ENCODE measurements around the gene TTC29. TPM values are rescaled to one million over a fixed set of nuclear protein-coding genes. Genes with fewer than 3 reads are reported as not detected.
"Not testable (repeated sequence)": the region's sequence is repeated elsewhere in the genome, so short reads cannot be mapped to it uniquely, and the experiment has no call there.

TTC29 gene
- total RNA-seq, 1 donor from 2014 or later, result 0.30 TPM

DNA sequence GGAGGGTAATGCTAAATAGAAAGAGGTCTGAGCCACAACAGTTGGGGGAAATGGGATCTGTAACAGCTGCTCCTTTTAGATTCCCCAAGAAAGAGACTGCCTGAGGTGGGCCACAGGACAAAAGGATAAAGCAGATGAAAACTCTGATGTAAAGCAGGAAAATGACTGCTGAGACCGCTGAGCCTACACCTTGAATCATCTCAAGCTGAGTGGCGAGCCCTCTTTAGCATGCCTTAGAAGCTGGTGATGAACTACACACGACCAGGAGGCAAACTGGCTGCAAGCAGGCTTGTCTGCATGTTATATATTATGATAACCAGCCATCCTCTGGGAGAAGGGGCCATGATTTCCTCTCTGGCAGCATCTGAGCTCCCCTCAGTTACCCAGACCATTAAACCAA, 88.4 kb downstream of the TTC29 start:
- no peak for DNase-seq (ENCODE audit: low read depth)

DNA sequence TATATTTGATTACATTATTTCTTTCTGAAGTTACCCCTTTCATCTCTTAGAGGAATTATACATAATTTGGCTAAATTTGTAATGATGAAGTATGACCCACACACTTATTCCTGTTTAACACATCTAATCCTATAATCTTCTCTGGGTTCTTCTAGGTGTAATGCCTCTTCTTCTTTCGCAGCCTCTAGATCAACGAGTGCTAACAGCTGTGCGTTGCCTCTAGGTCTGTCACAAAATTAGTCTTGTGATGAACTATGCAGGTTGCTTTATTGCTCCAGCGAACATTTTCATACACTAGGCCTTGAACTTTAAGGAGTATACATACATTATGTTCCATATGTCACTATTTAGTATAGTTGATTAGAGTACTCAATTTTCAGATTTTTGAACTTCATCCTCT, 89.9 kb downstream of the TTC29 start:
- no peak for DNase-seq (ENCODE audit: low read depth)

DNA sequence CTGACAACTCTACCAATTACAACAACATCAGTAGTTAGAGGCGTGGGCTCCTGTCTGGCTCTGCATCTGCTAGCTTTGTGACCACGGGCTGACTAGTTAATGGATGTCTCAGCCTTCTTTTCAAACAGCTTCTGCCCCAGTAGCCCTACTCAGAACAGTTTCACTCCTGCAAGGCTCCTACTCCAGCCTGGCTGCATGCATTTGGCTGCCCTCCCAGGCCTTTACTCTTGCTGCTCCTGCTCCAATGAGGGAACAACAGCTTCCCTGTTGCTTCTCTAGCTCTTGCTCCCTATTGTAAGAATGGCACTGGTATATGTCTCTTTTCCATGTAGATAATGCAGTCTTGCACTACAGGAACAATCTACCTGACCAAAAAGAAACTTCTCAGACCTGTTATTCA, 93.3 kb downstream of the TTC29 start:
- no peak for DNase-seq (ENCODE audit: low read depth)

DNA sequence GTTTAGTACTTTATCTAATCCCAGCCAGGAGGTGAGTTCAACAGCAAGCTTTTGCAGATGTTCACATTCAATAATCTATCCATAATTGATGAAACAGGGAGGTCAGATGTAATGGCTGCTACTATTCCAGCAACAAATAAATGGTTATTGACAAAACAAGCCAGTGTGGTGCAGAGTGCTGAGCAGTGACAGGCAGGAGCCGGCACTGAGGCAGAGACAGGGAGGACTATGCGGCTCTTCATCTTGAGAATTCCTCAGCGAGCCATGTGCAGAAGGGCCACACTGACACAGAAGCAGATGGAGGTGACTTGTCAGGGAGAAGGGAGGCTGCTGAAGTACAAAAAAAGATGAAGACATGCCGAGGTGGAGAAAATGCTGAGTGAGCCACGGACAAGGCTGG, 98.3 kb downstream of the TTC29 start:
- DNase-seq (ENCODE audit: low read depth), result no peak

DNA sequence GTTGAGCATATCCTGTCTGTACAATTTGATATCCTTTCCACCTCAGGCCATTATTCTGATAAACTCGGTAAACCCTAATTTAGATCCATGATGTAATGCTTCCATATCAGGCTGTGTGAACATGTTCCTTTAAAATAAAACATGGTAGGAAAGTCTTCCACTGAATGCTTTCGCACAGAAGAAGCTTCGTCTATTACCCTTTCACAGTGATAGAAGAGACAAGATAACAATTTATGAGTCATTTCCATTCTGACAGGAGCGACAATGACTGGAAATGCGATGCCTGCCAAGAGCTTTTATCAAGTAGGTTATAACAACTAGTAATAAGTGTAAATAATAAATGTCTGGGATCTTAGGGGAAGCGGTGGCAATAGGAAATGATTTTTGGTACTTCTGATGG, 98.8 kb downstream of the TTC29 start:
- DNase-seq (ENCODE audit: low read depth), result no peak

DNA sequence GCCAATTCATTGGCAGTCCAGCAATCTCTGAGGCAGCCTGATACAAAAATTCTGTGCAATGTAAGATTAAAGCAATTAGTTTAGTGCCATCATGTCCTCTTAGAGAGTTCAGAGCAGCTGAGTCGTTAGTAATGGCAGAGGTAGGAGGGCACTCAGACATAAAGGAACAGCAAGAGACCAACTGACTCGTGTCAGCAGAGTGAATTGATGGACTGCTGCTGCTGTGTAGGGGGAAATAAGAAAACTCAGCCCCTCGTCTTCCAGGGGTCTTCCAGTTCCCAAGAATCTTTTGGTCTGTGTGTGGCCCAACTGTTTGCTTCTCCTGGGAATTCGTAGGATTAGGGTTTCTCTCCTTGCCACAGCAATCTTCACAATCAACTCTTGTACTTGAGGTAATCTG, 100.9 kb downstream of the TTC29 start:
- DNase-seq (ENCODE audit: low read depth), result no peak

DNA sequence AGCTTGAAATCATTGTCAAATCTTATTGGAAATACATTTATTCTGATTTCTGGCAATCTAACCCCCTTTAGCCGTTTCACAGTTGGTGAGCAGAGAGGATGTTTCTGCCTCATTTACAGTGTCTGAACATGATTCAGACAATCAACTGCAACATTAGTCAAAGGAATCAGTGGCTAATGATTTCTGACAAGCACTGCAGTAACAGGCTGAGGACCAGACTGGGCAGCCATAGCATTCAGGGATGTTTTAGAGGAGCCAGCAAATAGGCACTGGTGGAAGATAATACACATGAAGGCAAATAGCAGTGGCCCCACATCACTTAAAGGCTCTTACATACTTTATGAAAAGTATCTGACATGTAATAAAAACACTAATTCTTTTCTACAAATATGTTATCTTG, 102.8 kb downstream of the TTC29 start:
- DNase-seq (ENCODE audit: low read depth), result peak; percentile 6

DNA sequence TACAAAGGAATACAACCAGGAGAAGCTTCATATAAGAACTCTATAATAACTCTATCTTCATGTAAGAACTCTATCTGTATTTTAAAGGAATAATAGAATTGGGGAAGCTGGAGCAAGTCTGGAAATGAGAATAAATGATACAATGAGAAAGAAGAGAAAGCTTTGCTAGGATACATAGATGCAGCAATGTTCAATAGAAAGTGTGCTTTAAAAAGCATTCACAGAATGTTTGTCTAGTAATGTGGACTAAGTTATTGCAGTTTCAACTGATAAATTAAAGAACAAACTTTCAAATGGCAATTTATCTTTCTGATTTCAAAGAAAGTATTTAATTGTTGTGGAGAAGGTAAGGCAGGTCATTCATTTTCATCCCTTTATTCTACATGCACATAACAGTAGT, 104.9 kb downstream of the TTC29 start:
- no peak for DNase-seq (ENCODE audit: low read depth)

DNA sequence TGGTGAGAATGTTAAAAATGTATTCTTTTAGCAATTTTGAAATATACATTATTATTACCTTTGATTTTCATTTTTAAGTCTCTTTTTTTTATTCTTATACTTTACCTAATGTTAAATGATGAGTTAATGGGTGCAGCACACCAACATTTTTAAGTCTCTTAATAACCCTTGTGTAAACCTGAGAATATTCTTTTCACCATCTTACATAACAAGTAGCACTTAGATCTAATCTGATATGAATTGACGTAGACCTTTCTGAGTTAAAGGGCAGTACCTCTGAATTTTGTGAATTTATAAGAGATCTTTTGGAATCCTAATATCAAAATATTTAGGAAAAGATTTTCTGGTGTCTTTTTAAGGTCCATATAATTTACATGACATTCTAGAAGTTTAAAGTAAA, 110.6 kb downstream of the TTC29 start:
- DNase-seq (ENCODE audit: low read depth), result no peak

DNA sequence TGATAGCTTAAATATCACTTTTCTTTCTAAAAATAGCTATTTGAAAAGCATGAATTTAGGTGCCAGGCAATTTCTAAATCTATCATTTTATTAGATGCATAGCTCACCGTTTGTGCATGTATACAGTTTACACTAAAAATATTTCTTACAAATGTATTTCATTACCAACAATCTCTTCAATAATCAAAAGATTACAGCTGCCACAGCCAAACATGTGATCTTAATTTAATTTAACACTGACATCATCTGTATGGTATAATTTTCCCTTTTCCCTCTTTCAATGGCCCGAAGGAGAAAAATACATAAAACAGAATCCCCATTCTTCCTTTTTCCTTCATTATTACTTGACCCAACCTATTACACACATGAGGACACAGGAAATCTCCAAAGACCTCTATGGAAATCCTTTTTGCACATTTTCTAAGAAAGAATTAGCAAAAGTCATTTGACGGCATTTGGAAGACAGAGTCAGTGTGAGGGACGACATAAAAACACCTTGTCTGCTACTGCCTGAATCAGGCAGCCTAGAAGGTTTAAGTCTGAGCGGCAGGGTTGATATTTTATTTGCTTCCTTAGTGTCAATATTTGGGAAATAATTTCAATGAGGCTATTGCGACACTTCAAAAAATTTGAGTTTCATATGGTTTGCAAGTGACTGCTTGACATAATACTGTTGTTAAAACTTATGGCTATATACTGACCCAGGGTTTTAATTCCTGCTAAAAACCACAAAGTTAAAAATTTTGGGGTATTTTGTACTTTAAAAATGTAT, 111.2 kb downstream of the TTC29 start:
- DNase-seq (ENCODE audit: low read depth), result no peak

DNA sequence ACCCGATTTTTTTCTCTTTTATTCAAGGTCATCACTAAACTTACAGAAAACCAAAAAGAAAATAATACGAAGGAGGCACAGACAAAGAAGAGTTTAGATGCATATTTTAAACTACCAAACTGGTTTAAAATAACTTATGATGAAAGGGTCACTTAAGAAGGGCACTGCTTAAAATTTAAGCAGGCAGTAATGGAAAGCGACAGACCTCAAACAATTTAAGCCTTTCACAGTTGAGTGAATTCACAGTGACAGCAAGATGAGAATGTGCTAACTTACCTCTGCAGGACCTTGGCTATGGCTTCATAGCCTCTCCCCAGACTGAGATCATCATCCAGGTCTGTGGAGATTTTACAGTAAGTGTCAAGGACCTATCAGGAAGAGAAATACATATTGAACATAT, 112.1 kb downstream of the TTC29 start:
- peak; percentile 4 for DNase-seq (ENCODE audit: low read depth)

DNA sequence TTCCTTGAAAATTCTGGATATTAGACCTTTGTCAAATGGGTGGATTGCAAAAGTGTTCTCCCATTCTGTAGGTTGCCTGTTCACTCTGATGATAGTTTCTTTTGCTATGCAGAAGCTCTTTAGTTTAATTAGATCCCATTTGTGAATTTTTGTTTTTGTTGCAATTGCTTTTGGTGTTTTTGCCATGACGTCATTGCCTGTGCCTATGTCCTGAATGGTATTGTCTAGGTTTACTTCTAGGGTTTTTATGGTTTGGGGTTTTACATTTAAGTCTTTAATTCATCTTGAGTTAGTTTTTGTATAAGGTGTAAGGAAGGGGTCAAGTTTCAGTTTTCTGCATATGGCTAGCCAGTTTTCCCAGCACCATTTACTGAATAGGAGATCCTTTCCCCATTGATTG, 122.7 kb downstream of the TTC29 start:
- not testable (repeated sequence) for DNase-seq (ENCODE audit: low read depth)

DNA sequence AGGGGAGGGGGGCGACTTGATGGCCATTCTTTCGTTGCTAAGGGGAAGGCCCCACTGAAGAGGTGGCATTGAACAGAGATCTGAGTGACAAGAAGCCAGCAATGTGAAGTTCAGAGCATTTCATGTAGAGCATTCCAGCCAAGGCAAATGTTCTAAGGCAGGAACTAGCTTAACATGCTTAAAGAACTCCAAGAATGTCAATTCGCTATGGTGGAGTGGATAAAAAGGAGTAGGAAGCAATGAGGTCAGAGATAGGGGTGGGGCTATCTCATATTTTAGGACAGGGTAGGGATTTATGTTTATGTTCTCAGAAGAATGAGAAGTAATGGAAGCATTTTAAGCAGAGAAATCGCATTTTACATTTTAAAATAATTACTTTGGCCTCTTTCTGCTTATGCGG, 130.9 kb downstream of the TTC29 start:
- DNase-seq (ENCODE audit: low read depth), result no peak

DNA sequence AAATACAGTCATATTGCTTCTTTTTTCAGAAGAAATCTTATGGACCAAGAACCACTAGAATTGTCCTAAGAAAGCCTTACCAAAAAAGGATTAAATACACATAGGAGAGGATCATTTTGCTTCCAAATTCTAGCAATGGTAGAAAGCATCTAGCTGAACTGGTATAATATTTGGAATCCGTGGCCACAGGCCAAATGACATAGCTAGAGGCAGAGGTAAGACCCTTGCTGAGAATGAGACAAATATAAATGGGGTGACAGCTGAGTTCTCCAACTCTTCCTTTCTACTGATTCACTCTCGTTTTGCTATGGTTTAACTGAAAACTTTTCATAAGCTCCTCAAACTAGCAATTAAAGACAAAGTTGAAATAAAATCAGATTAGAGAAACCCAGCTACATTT, 150.0 kb downstream of the TTC29 start:
- DNase-seq (ENCODE audit: low read depth), result no peak

DNA sequence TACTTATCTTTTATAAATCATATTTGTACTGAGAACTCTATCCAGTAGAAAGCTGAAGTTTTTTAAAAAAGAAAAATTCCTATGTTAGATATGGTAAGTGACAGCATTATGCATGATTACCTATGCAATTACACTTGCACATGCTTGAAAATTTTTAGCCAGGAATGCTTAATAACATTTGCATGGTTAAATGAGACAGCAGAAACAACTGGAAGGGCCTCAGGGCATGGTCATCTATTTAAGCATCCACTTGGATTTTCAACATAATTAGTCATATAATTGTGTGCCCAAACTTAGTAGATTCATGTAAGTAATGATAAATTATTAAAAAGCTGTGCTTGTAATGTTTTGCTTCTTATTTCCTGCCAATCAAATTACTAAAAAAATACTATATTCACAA, 151.9 kb downstream of the TTC29 start:
- DNase-seq (ENCODE audit: low read depth), result no peak

DNA sequence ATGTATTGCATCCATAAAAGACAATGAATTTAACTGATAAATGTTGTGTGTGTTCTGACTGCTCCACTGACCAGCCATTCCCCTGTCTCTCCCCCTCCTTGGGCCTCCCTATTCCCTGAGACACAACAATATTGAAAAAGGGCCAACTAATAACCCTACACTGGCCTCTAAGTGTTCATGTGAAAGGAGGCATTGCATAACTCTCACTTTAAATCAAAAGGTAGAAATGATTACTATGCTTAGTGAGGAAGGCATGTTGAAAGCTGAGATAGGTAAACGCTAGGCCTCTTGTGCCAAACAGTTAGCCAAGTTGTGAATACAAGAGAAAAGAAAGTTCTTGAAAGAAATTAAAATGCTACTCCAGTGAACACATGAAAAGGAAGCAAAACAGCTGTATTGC, 154.2 kb downstream of the TTC29 start:
- DNase-seq (ENCODE audit: low read depth), result no peak

DNA sequence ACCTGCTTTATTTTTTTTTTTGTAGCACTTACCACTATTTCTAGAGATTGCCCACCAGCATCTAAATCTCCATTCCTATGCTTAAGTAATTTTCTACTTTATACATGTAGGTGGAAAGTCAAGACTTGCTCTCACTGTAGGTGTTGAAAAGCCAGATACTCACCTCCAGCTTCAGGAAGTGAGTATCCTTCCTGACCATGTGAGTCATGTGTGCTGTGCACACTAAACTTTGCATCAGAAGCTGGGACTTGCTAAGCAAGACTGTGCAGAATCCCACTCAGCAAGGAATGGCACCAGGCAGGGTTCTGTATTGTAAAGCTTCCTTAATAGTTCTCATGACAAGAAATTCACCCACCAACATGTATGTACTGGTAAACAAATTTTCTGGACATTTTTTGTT, 155.1 kb downstream of the TTC29 start:
- peak; percentile 3 for DNase-seq (ENCODE audit: low read depth)

DNA sequence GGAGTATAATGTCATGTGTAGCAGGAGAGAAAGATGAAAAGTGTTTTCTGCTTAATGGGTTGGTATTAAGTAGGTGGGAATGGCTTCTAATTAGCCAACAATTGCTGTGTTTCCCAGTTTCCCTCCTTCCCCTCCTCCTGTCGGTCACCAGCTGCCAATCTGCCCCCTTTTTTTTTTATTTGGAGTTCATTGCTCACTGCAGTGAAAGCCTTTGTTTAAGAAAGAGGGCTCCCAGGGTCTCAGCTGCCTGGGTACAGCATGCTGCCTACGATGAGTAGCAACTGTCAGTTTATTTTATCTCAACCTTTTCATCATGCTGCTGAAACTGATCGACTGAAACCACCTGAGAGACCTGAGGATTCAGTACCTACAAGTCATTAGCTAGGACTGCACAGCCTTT, 157.9 kb downstream of the TTC29 start:
- DNase-seq (ENCODE audit: low read depth), result no peak

DNA sequence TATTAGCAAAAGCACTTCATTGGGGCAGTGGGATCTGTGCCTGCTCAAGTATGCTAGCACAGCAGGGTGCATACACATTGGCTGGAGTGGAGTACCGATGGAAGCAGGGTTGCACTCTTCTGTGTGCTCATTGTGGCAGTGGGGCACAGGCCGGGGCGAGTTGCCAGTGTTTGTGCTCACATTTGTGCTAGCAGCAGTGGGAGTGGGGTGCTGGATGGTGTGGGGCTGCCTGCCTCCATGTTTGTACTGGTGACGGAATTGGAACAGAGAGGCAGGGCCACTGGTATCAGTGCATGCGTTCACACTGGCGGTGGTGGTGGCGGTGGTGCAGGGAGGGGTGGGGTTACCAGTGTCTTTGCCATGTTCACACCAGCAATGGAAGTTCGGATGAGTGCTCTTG, 169.0 kb downstream of the TTC29 start:
- no peak for DNase-seq (ENCODE audit: low read depth)

DNA sequence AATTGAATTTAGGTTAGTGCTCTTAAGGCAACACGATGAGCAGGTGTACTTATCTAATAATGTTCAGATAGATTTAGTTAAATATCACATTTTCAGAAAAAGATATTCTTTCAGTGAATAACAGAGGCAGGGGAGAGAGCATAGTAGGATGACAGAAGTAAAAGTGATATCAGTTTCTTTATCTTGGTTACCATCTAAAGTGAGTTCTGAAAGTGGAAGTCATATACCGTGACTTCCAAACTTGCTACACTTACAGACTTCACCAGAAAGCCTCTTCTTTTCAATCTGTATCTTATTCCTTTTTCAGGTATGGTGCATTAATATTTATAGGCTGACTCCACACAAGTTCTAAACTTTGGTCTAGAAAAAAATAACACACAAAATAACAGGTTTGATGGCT, 182.1 kb downstream of the TTC29 start:
- DNase-seq (ENCODE audit: low read depth), result no peak

DNA sequence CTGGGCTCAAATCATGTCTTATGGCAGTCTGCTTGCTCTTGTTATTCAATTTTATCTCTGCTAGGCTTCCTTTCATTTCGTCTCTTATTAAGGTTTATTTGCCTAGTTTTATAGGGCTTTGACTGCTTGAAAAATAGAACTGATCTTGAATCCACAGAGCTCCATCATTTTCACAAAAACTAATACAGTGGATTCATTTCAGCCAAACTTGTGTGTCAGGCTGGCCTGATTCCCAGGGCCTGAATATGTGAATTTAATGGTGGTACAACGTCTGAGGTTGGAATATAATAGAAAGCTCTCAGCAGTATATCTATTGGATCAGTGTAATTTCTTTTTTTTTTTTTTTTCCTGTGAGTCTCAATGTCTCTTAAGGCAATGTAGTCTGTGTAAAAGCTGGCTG, 183.6 kb downstream of the TTC29 start:
- no peak for DNase-seq (ENCODE audit: low read depth)

DNA sequence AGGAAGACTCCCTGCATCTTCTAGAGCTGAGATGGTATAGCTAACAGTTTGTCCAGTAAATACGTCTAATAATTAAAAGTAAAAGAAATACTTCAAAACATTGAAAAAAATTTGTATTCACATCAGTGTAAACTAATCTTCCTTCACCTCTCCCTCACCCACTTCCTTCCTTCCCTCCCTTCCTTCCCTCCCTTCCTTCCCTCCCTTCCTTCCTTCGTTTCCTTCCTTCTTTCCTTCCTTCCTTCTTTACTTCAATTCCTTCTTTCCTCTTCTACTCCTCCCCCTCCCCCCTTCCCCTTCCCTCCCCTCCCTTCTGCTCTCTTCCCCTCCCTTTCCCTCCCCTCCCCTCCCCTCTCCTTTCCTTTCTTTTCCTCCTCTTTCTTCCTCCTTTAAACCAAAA, 203.2 kb downstream of the TTC29 start:
- no peak for DNase-seq (ENCODE audit: low read depth)

DNA sequence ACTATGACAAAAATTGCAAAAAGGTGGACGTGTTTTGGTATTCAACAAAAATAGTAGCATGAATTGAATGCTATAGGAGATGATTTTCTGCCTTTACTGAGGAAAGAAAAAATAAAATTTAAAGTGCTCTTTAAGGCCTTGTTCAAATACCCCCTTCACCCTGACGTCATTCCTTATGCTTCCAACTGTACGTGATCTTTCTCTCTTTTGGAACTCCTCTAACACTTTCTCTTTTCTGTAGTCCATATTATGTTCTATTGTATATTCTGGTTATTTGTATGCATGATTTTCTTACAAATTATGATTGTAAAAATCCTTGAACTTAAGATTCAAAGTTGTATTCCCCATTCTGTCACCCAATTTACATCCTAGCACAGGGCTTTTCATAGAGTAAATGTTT, 206.5 kb downstream of the TTC29 start:
- no peak for DNase-seq (ENCODE audit: low read depth)

DNA sequence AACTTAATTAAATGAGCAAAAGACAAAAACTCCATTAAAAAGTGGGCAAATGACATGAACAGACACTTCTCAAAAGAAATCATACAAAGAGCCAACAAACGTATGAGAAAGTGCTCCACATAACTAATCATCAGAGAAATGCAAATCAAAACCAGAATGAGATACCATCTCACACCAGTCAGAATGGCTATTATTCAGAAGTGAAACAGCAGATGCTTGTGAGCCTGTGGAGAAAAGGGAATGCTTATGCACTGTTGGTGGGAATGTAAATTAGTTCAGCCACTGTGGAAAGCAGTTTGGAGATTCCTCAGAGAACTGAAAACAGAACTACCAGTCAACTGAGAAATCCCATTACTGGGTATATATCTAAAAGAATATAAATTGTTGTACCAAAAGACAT, 222.1 kb downstream of the TTC29 start:
- DNase-seq (ENCODE audit: low read depth), result not testable (repeated sequence)
